H1 (cell line): ENCODE measurements around the gene KNDC1. TPM values are rescaled to one million over a fixed set of nuclear protein-coding genes. Genes with fewer than 3 reads are reported as not detected.
"Not testable (repeated sequence)": the region's sequence is repeated elsewhere in the genome, so short reads cannot be mapped to it uniquely, and the experiment has no call there.

Experiments
- CTCF ChIA-PET: fragments of 300-600 bp; sonication (Branson Sonifier 250); formaldehyde crosslinking; loops from one replicate; lab custom pipeline; 2021; ENCODE audit not compliant: partially characterized antibody; lab: Charles Lee
- POLR2A ChIA-PET: fragments of 300-600 bp; sonication (Branson Sonifier 250); formaldehyde crosslinking; loops from one replicate; lab custom pipeline; 2021; ENCODE audit warnings: inconsistent platforms; ENCODE audit not compliant: partially characterized antibody; lab: Charles Lee
- DNase-seq, 2 experiments: peaks; one replicate each; pipeline versions ENCODE4 v3.0.0 to v3.0.0-alpha.2; 2010 to 2022; ENCODE audit warnings: low spot score in 2 of 2, low read depth in 1 of 2, mixed read lengths in 1 of 2
- FAIRE-seq: peaks from 2 replicates; lab custom pipeline; 2011; peaks lifted over from hg19 to GRCh38; lab: Jason Lieb, UNC
- H2AFZ ChIP-seq: 2 replicates; pipeline ENCODE4 v1.8.1; 2012; ENCODE audit warnings: low read length, inconsistent platforms
- H2AK5ac ChIP-seq: 2 replicates; pipeline ENCODE4 v1.6.1; 2013; ENCODE audit warnings: low read depth, low read length
- H2BK120ac ChIP-seq: replicated peaks from 2 replicates; pipeline ENCODE3; 2013; ENCODE audit warnings: low read depth, low read length, inconsistent platforms
- H2BK12ac ChIP-seq: 2 replicates; pipeline ENCODE4 v1.6.1; 2013; ENCODE audit warnings: low read depth, low read length
- H2BK15ac ChIP-seq: 2 replicates; pipeline ENCODE4 v1.6.1; 2013; ENCODE audit warnings: low read length
- H2BK20ac ChIP-seq: 2 replicates; pipeline ENCODE4 v1.6.1; 2013; ENCODE audit warnings: low read length
- H2BK5ac ChIP-seq: 2 replicates; pipeline ENCODE4 v1.6.1; 2013; ENCODE audit warnings: low read depth, low read length
- H3K14ac ChIP-seq: 2 replicates; pipeline ENCODE4 v1.6.1; 2013; ENCODE audit warnings: inconsistent platforms; ENCODE audit not compliant: insufficient read length
- H3K18ac ChIP-seq: 2 replicates; pipeline ENCODE4 v1.6.1; 2013; ENCODE audit warnings: low read length; ENCODE audit errors: extremely low read depth
- H3K23ac ChIP-seq: 2 replicates; pipeline ENCODE4 v1.6.1; 2013; ENCODE audit warnings: inconsistent platforms; ENCODE audit not compliant: insufficient read length
- H3K23me2 ChIP-seq: 2 replicates; pipeline ENCODE4 v1.6.1; 2013; ENCODE audit warnings: low read depth, low read length
- H3K27ac ChIP-seq: 2 replicates; pipeline ENCODE4 v1.6.1; 2011; ENCODE audit warnings: low read depth, low read length, inconsistent platforms
- H3K27me3 ChIP-seq, 4 experiments: replicated peaks in 1 of 4; 1 replicate in 1 of 4; 2 replicates in 3 of 4; pipeline versions ENCODE4 v1.6.1 to v1.8.1; 2011 to 2013; ENCODE audit warnings: low read length in 3 of 4, mild to moderate bottlenecking in 3 of 4, inconsistent platforms in 2 of 4, mixed read lengths in 2 of 4, moderate library complexity in 1 of 4; ENCODE audit not compliant: control insufficient read depth in 3 of 4, insufficient read depth in 3 of 4; ENCODE audit errors: extremely low read depth in 1 of 4
- H3K36me3 ChIP-seq, 4 experiments: 2 replicates each; pipeline versions ENCODE4 v1.6.1 to v1.8.1; 2011 to 2013; ENCODE audit warnings: mild to moderate bottlenecking in 4 of 4, low read length in 3 of 4, moderate library complexity in 2 of 4, control low read depth in 1 of 4, inconsistent platforms in 1 of 4; ENCODE audit not compliant: insufficient read depth in 4 of 4, control insufficient read depth in 2 of 4
- H3K4ac ChIP-seq: replicated peaks from 2 replicates; pipeline ENCODE3; 2013; ENCODE audit warnings: low read length, low read depth, mixed read lengths, inconsistent platforms; ENCODE audit not compliant: insufficient read length
- H3K4me1 ChIP-seq, 4 experiments: replicated peaks in 1 of 4; 1 replicate in 1 of 4; 2 replicates in 3 of 4; pipeline versions ENCODE4 v1.6.1 to v1.8.1; 2011 to 2013; ENCODE audit warnings: low read length in 3 of 4, inconsistent platforms in 2 of 4, mixed read lengths in 1 of 4; ENCODE audit not compliant: insufficient read depth in 4 of 4, control insufficient read depth in 3 of 4
- H3K4me2 ChIP-seq, 2 experiments: 2 replicates each; pipeline versions ENCODE4 v1.6.1 to v1.8.1; 2011 to 2013; ENCODE audit warnings: low read depth in 2 of 2, low read length in 2 of 2, control low read depth in 1 of 2, inconsistent platforms in 1 of 2, mild to moderate bottlenecking in 1 of 2; ENCODE audit not compliant: insufficient read depth in 1 of 2
- H3K4me3 ChIP-seq, 4 experiments: fragments of 200-600, 300-600 bp in 1 of 4; sonication (generic), shearing (Covaris generic), sonication (Bioruptor Twin) in 1 of 4; 2 replicates each; pipeline versions ENCODE4 v1.5.1 to v1.8.1; 2011 to 2016; ENCODE audit warnings: low read length in 4 of 4, low read depth in 3 of 4, control low read depth in 2 of 4, inconsistent platforms in 2 of 4, mild to moderate bottlenecking in 2 of 4, mixed read lengths in 1 of 4, moderate library complexity in 1 of 4; ENCODE audit not compliant: insufficient read depth in 2 of 4; ENCODE audit errors: extremely low read depth in 1 of 4
- H3K56ac ChIP-seq: replicated peaks from 2 replicates; pipeline ENCODE3; 2013; ENCODE audit warnings: low read depth, mild to moderate bottlenecking, mixed read lengths, low read length, inconsistent platforms; ENCODE audit not compliant: insufficient read length
- H3K79me1 ChIP-seq: 2 replicates; pipeline ENCODE4 v1.6.1; 2013; ENCODE audit warnings: low read depth, low read length, control low read depth
- H3K79me2 ChIP-seq, 2 experiments: 2 replicates each; pipeline versions ENCODE4 v1.6.1 to v1.8.1; 2012 to 2013; ENCODE audit warnings: low read length in 2 of 2, mild to moderate bottlenecking in 2 of 2, inconsistent platforms in 1 of 2; ENCODE audit not compliant: insufficient read depth in 2 of 2, control insufficient read depth in 1 of 2
- H3K9ac ChIP-seq, 4 experiments: replicated peaks in 1 of 4; 1 replicate in 1 of 4; 2 replicates in 3 of 4; pipeline versions ENCODE4 v1.6.1 to v1.8.1; 2011 to 2013; ENCODE audit warnings: low read depth in 3 of 4, low read length in 3 of 4, control low read depth in 2 of 4, mild to moderate bottlenecking in 2 of 4, moderate library complexity in 2 of 4, inconsistent platforms in 1 of 4; ENCODE audit errors: extremely low read depth in 1 of 4
- H3K9me3 ChIP-seq, 2 experiments: 2 replicates each; pipeline versions ENCODE4 v1.6.1 to v1.8.1; 2012 to 2013; ENCODE audit warnings: mild to moderate bottlenecking in 2 of 2, moderate library complexity in 2 of 2, control low read depth in 1 of 2, inconsistent platforms in 1 of 2, low read depth in 1 of 2, low read length in 1 of 2, mixed read lengths in 1 of 2; ENCODE audit not compliant: insufficient read depth in 2 of 2
- H4K20me1 ChIP-seq, 2 experiments: replicated peaks in 1 of 2; 2 replicates each; pipeline versions ENCODE3 to v1.8.1; 2011 to 2013; ENCODE audit warnings: inconsistent platforms in 2 of 2, low read length in 2 of 2, mild to moderate bottlenecking in 1 of 2; ENCODE audit not compliant: insufficient read depth in 2 of 2, control insufficient read depth in 1 of 2
- H4K5ac ChIP-seq: 2 replicates; pipeline ENCODE4 v1.6.1; 2013; ENCODE audit warnings: low read length, low read depth, mixed read lengths, inconsistent platforms; ENCODE audit not compliant: insufficient read length
- H4K8ac ChIP-seq: 2 replicates; pipeline ENCODE4 v1.8.0; 2013; ENCODE audit warnings: mild to moderate bottlenecking, moderate library complexity, low read length, inconsistent platforms; ENCODE audit not compliant: insufficient read depth; ENCODE audit errors: extremely low read depth
- H4K91ac ChIP-seq: replicated peaks from 2 replicates; pipeline ENCODE3; 2013; ENCODE audit warnings: low read length, mixed read lengths, inconsistent platforms; ENCODE audit not compliant: insufficient read length
- WGBS, 2 experiments: shearing (Covaris generic) in 1 of 2; methylation state at CpG; one replicate each; pipeline versions ENCODE4 v1.1.6 to v1.1.7; 2013 to 2015; ENCODE audit warnings: low lambda C conversion rate in 2 of 2, mixed read lengths in 2 of 2, inconsistent platforms in 1 of 2, low coverage in 1 of 2, missing lambda C conversion rate in 1 of 2; ENCODE audit not compliant: insufficient replicate concordance in 2 of 2, insufficient coverage in 1 of 2, insufficient read length in 1 of 2; ENCODE audit errors: extremely low coverage in 1 of 2, missing lambda C conversion rate in 1 of 2; 5-methylcytosine and 5-hydroxymethylcytosine counted together
- polyA plus RNA-seq, 7 experiments: library from polyadenylated mRNA; depleted of rRNA in 3 of 7; stranded (reverse) in 5 of 7; unstranded in 2 of 7; fragments of >200 nt in 5 of 7; fragments of 200-250 nt in 2 of 7; gene quantifications; 1 replicate in 5 of 7; 2 replicates in 1 of 7; 4 replicates in 1 of 7; pipeline versions ENCODE4 v1.2.1 to v1.2.3, GENCODE V29; 2011 to 2013; ENCODE audit warnings: missing spikeins in 2 of 7, mixed read lengths in 2 of 7
- total RNA-seq: library from RNA; stranded (reverse); fragmentation: NEBNext Ultra II Directional; extraction: Animal tissue kit (Norgen Biotek cat#: 25700); gene quantifications from 2 replicates; pipeline ENCODE4 v1.2.1, GENCODE V29; 2021

Gene KNDC1
- total and polyA plus RNA-seq, 2 of the 8 experiments (the other 6 are each of a cell fraction or from before 2014, with no cell fraction given), result 7.5 to 16.7 TPM

DNA sequence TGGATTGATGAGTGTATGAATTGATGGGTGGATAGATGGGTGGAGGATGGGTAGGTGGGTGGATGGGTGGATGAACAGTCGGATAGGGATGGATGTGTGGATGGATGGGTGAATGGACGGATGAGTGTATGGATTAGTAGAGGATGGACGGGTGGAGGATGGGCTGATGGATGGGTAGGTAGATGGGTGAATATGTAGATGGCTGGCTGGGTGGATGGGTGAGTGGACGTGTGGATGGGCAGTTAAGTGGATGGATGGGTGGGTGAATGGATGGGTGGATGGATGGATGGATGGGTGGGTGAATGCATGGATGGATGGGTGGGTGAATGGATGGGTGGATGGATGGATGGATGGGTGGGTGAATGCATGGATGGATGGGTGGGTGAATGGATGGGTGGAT lies 15.6 kb downstream of the KNDC1 start:
- DNase-seq, H2BK15ac ChIP-seq, H3K4me2 ChIP-seq, H2AFZ ChIP-seq, H3K23ac ChIP-seq, H3K27ac ChIP-seq, H3K36me3 ChIP-seq, H3K79me1 ChIP-seq, H4K8ac ChIP-seq, H3K79me2 ChIP-seq, H3K4ac ChIP-seq, H3K4me3 ChIP-seq, FAIRE-seq, H3K18ac ChIP-seq, H2BK12ac ChIP-seq, H4K5ac ChIP-seq, POLR2A ChIA-PET, H2AK5ac ChIP-seq, H2BK5ac ChIP-seq, H4K91ac ChIP-seq, H2BK120ac ChIP-seq, H3K14ac ChIP-seq, H3K27me3 ChIP-seq, CTCF ChIA-PET, H2BK20ac ChIP-seq, H3K9ac ChIP-seq, H3K4me1 ChIP-seq: not testable (repeated sequence)
- H4K20me1 ChIP-seq, result peaks cover 0 to 17% of the 10 kb centered on the region in 2 experiments
- peaks cover 14 to 17% of the 10 kb centered on the region in 2 experiments for H3K9me3 ChIP-seq
- H3K23me2 ChIP-seq, result peaks cover 26% of the 10 kb centered on the region
- WGBS, 2 experiments, result 88 to 94% methylated on average over 3 to 4 of the region's 4 CpGs
- peak overlapping the region; percentile 73 for H3K56ac ChIP-seq
